SK-N-SH (cell line): Measurements from ENCODE around the gene POLN. TPM values are rescaled to one million over a fixed set of nuclear protein-coding genes. Genes with fewer than 3 reads are reported as not detected.

Source experiments
- CTCF ChIA-PET: fragments of 300-600, 350-600 bp; formaldehyde crosslinking; extraction: SDS; loops from one replicate; lab custom pipeline; 2021; lab: Yijun Ruan, JAX
- POLR2A ChIA-PET: fragments of 350-600 bp; sonication (Branson Sonifier 250); formaldehyde crosslinking; extraction: SDS; loops from one replicate; lab custom pipeline; 2020; ENCODE audit warnings: antibody characterized with exemption, inconsistent platforms; lab: Yijun Ruan, JAX
- DNase-seq: peaks from one replicate; pipeline ENCODE4 v3.0.0; 2012
- H2AFZ ChIP-seq: fragments of 200-600 bp; sonication (generic); 2 replicates; pipeline ENCODE4 v1.8.1; 2016; ENCODE audit warnings: antibody characterized with exemption, mild to moderate bottlenecking, low read depth
- H3F3A ChIP-seq: fragments of 200-600 bp; sonication (generic); replicated peaks from 2 replicates; pipeline ENCODE3; 2016; ENCODE audit warnings: antibody characterized with exemption, mild to moderate bottlenecking; ENCODE audit not compliant: insufficient read depth
- H3K27ac ChIP-seq, 2 experiments: fragments of 200-500 bp in 1 of 2; fragments of 200-600 bp in 1 of 2; sonication (Bioruptor generic) in 1 of 2; sonication (generic), shearing (Covaris generic) in 1 of 2; 2 replicates each; pipeline versions ENCODE4 v1.5.1 to v1.6.1; 2014 to 2016; ENCODE audit warnings: low read depth in 2 of 2, inconsistent platforms in 1 of 2, low read length in 1 of 2, mild to moderate bottlenecking in 1 of 2, mixed read lengths in 1 of 2
- H3K27me3 ChIP-seq: fragments of 200-600 bp; sonication (generic), shearing (Covaris generic); 2 replicates; pipeline ENCODE4 v1.6.1; 2016; ENCODE audit warnings: mixed run types; ENCODE audit not compliant: insufficient read depth
- H3K36me3 ChIP-seq, 2 experiments: fragments of 200-500 bp in 1 of 2; fragments of 200-600 bp in 1 of 2; sonication (Bioruptor generic) in 1 of 2; sonication (generic) in 1 of 2; replicated peaks in 1 of 2; 2 replicates each; pipeline versions ENCODE3 to v1.5.1; 2014 to 2016; ENCODE audit warnings: low read length in 1 of 2, mild to moderate bottlenecking in 1 of 2; ENCODE audit not compliant: insufficient read depth in 2 of 2, control insufficient read depth in 1 of 2
- H3K4me1 ChIP-seq, 2 experiments: fragments of 200-500 bp in 1 of 2; fragments of 200-600 bp in 1 of 2; sonication (Bioruptor generic) in 1 of 2; sonication (generic), shearing (Covaris generic) in 1 of 2; 2 replicates each; pipeline versions ENCODE4 v1.5.1 to v1.6.1; 2014 to 2016; ENCODE audit warnings: low read depth in 1 of 2, low read length in 1 of 2, mixed run types in 1 of 2; ENCODE audit not compliant: insufficient read depth in 2 of 2, control insufficient read depth in 1 of 2
- H3K4me2 ChIP-seq: fragments of 200-600 bp; sonication (generic), shearing (Covaris generic); 2 replicates; pipeline ENCODE4 v1.6.1; 2017; ENCODE audit warnings: mixed run types
- H3K4me3 ChIP-seq, 2 experiments: fragments of 200-500 bp in 1 of 2; fragments of 200-600 bp in 1 of 2; sonication (Bioruptor generic) in 1 of 2; sonication (generic), shearing (Covaris generic) in 1 of 2; 2 replicates each; pipeline versions ENCODE4 v1.5.1 to v1.8.1; 2014 to 2016; ENCODE audit warnings: low read depth in 2 of 2, inconsistent platforms in 1 of 2, low read length in 1 of 2, mild to moderate bottlenecking in 1 of 2, mixed read lengths in 1 of 2, moderate library complexity in 1 of 2
- H3K79me2 ChIP-seq: fragments of 200-600 bp; sonication (generic); 2 replicates; pipeline ENCODE4 v1.8.1; 2017; ENCODE audit warnings: mild to moderate bottlenecking; ENCODE audit not compliant: insufficient read depth
- H3K9ac ChIP-seq: fragments of 200-600 bp; sonication (generic); 2 replicates; pipeline ENCODE4 v1.6.1; 2017; ENCODE audit warnings: mixed run types
- H3K9me2 ChIP-seq: fragments of 200-600 bp; sonication (generic); 2 replicates; pipeline ENCODE4 v1.6.1; 2017; ENCODE audit warnings: mixed run types
- H3K9me3 ChIP-seq: fragments of 200-600 bp; sonication (generic); 2 replicates; pipeline ENCODE4 v1.6.1; 2017; ENCODE audit warnings: mixed run types, mild to moderate bottlenecking, moderate library complexity
- H4K20me1 ChIP-seq: fragments of 200-600 bp; sonication (generic); 2 replicates; pipeline ENCODE4 v1.6.1; 2017; ENCODE audit warnings: mild to moderate bottlenecking, mixed run types; ENCODE audit not compliant: insufficient read depth
- CHD2 ChIP-seq: fragments of 150-350 bp; IDR thresholded peaks from 2 replicates; pipeline ENCODE4 v1.6.1; 2018; ENCODE audit warnings: low read length; ENCODE audit not compliant: partially characterized antibody
- ELF1 ChIP-seq: IDR thresholded peaks from 2 replicates; pipeline ENCODE4 v1.4.0; 2012
- EP300 ChIP-seq, 2 experiments: IDR thresholded peaks; 2 replicates each; pipeline versions ENCODE4 v1.4.0 to v1.6.1; 2012; ENCODE audit warnings: borderline replicate concordance in 1 of 2, low read depth in 1 of 2, low read length in 1 of 2
- EZH2phosphoT487 ChIP-seq: fragments of 200-600 bp; sonication (generic); IDR thresholded peaks from 2 replicates; pipeline ENCODE4 v1.6.1; 2017; ENCODE audit warnings: low read depth, mixed run types, mild to moderate bottlenecking, antibody characterized with exemption, moderate library complexity, borderline replicate concordance
- FOXM1 ChIP-seq: IDR thresholded peaks from 2 replicates; pipeline ENCODE4 v1.4.0; 2012; ENCODE audit warnings: low read depth, mild to moderate bottlenecking
- GABPA ChIP-seq: IDR thresholded peaks from 2 replicates; pipeline ENCODE4 v1.4.0; 2012; ENCODE audit warnings: low read depth, mild to moderate bottlenecking
- MEF2A ChIP-seq: IDR thresholded peaks from 2 replicates; pipeline ENCODE4 v1.4.0; 2012; ENCODE audit warnings: low read depth, borderline replicate concordance
- MXI1 ChIP-seq: IDR thresholded peaks from 2 replicates; pipeline ENCODE4 v1.6.1; 2012; ENCODE audit warnings: mild to moderate bottlenecking, low read depth, low read length, improper control_type of control experiment
- NRF1 ChIP-seq: IDR thresholded peaks from 2 replicates; pipeline ENCODE4 v1.6.1; 2012; ENCODE audit warnings: low read depth, mild to moderate bottlenecking, low read length
- POLR2AphosphoS5 ChIP-seq: IDR thresholded peaks from 2 replicates; pipeline ENCODE4 v1.6.1; 2012; ENCODE audit warnings: low read depth, low read length
- SMC3 ChIP-seq: IDR thresholded peaks from 2 replicates; pipeline ENCODE4 v1.6.1; 2012; ENCODE audit warnings: low read depth, low read length, improper control_type of control experiment
- TAF1 ChIP-seq: IDR thresholded peaks from 2 replicates; pipeline ENCODE4 v1.6.1; 2012; ENCODE audit warnings: low read depth, mild to moderate bottlenecking, low read length, moderate library complexity, borderline replicate concordance
- TEAD4 ChIP-seq: IDR thresholded peaks from 2 replicates; pipeline ENCODE4 v1.4.0; 2012; ENCODE audit warnings: mild to moderate bottlenecking, borderline replicate concordance; ENCODE audit not compliant: insufficient read depth
- YY1 ChIP-seq: IDR thresholded peaks from 2 replicates; pipeline ENCODE4 v1.4.0; 2012; ENCODE audit warnings: low read depth, mild to moderate bottlenecking
- WGBS: methylation state at CpG from one replicate; pipeline ENCODE4 v1.1.6; 2017; ENCODE audit warnings: low lambda C conversion rate; 5-methylcytosine and 5-hydroxymethylcytosine counted together
- polyA plus RNA-seq, 3 experiments: library from polyadenylated mRNA; depleted of rRNA; stranded (reverse); fragments of >200 nt; gene quantifications; 2 replicates each; pipeline ENCODE4 v1.2.3, GENCODE V29; 2012
- TF ChIP-seq, protein P1 (sequence below): IDR thresholded peaks from 2 replicates; pipeline ENCODE4 v1.4.0; 2012; ENCODE audit warnings: low read depth

Gene POLN
- polyA plus RNA-seq, 1 of the 3 experiments (the other 2 are of a cell fraction): 0.67 TPM

GRCh38 chr4:2249526-2250356 is 7.8 kb upstream of the POLN start:
- H3K4me1 ChIP-seq: no peaks in the 10 kb centered on the region; a peak in 2 of 4 replicates
- peak; percentile 25 for DNase-seq
- H3K4me3 ChIP-seq: no peak overlapping the region
- H3K27me3 ChIP-seq: no peaks in the 10 kb centered on the region
- CTCF ChIA-PET: interaction anchor here (0.8 to 1.4 kb wide), 4 partner anchors 10 to 163 kb away, joined by 3 to 4 read pairs (median 4); no protein-coding TSS in a partner anchor
- peaks cover 0 to 60% of the 10 kb centered on the region in 2 experiments for H3K36me3 ChIP-seq
- no peak overlapping the region for H3K9ac ChIP-seq
- H3K79me2 ChIP-seq: peaks cover 6% of the 10 kb centered on the region
- H4K20me1 ChIP-seq: peaks cover 19% of the 10 kb centered on the region
- no peak overlapping the region for H3K27ac ChIP-seq
- peaks cover 4% of the 10 kb centered on the region for H3F3A ChIP-seq
- TF ChIP-seq TAF1: no peak
- TF ChIP-seq POLR2AphosphoS5: no peak
- no peak for TF ChIP-seq CHD2
- no peak for TF ChIP-seq GABPA
- no peak for TF ChIP-seq ELF1
- no peak for TF ChIP-seq SMC3
- TF ChIP-seq NRF1: no peak
- TF ChIP-seq, all 33 proteins: peak for 0
- no peaks in the 10 kb centered on the region for H3K9me2 ChIP-seq
- POLR2A ChIA-PET: no interaction called here
- H3K9me3 ChIP-seq: no peaks in the 10 kb centered on the region
- no peak overlapping the region for H3K4me2 ChIP-seq
- no peak overlapping the region for H2AFZ ChIP-seq
- 89% methylated on average over 22 of the region's 26 CpGs for WGBS

DNA sequence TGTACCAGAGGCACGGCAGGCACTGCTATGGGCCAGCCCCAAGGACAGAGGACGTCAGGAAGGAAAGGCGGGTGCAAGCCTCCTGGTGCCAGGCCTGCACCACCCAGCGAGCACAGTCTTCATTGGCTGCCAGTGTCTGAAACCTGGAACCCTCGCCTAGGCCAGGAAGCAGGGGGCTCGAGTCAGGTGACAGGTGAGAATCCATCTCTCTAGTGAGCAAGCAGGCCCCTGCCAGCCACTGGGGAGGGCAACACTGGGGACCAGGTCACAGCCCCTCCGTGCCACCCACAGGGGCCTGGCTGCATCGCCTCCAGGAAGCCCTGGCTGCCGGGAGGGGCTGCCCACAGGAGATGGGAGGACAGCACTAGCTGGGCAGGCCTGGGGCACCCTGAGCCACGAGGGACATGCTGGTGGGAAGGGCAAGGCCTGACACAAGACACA is 6.9 kb upstream of the POLN start:
- 86% methylated on average over 7 of the region's 10 CpGs for WGBS
- POLR2A ChIA-PET: no interaction called here
- CTCF ChIA-PET: interaction anchor here (1.4 kb wide), 1 partner anchor 29 kb away, joined by 3 read pairs; no protein-coding TSS in a partner anchor

More for the DNA sequence above, 6.9 kb upstream of the POLN start:
- no peak overlapping the region for H3K4me3 ChIP-seq
- no peak overlapping the region for H3K9ac ChIP-seq
- DNase-seq: peak; percentile 28
- H3K27me3 ChIP-seq: no peaks in the 10 kb centered on the region
- TF ChIP-seq MEF2A (no peak), YY1 (no peak), SMC3 (no peak), FOXM1 (no peak), TEAD4 (no peak), EZH2phosphoT487 (no peak), EP300 (IDR thresholded peaks at IDR 0.05; ENCODE audit: borderline replicate concordance in 1 of 2, low read depth in 1 of 2, low read length in 1 of 2) (no peak), MXI1 (no peak)
- TF ChIP-seq, protein P1, sequence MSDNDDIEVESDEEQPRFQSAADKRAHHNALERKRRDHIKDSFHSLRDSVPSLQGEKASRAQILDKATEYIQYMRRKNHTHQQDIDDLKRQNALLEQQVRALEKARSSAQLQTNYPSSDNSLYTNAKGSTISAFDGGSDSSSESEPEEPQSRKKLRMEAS: no peak
- no peaks in the 10 kb centered on the region for H3K79me2 ChIP-seq
- peaks cover 10% of the 10 kb centered on the region; the same call in 1 of the 2 replicates for H4K20me1 ChIP-seq
- peaks cover 10% of the 10 kb centered on the region for H3F3A ChIP-seq
- H3K4me2 ChIP-seq: no peak overlapping the region
- H2AFZ ChIP-seq: no peak overlapping the region
- H3K9me3 ChIP-seq: no peaks in the 10 kb centered on the region
- no peaks in the 10 kb centered on the region for H3K9me2 ChIP-seq
- H3K4me1 ChIP-seq: no peaks in the 10 kb centered on the region; a peak in 2 of 4 replicates
- H3K36me3 ChIP-seq: peaks cover 0 to 51% of the 10 kb centered on the region in 2 experiments
- H3K27ac ChIP-seq: no peak overlapping the region
